Stimulated activated naive CD8-positive, alpha-beta T cell treated with anti-CD3 and anti-CD28 coated beads, Interleukin-15, Interleukin-2, amounts not matched to agents 100 U/mL and 50 U/mL, for 24 hours (primary cell): ENCODE data around the gene MKKS.
"Not testable (repeated sequence)": the region's sequence is repeated elsewhere in the genome, so short reads cannot be mapped to it uniquely, and the experiment has no call there.

Experiments used
- ATAC-seq: fragments of 150-1000 bp; cut with Tn5 transposase; one replicate; pipeline ENCODE4 v1.10.0; 2021
- DNase-seq: peaks from one replicate; pipeline ENCODE4 v3.0.0; 2021

MKKS gene

DNA sequence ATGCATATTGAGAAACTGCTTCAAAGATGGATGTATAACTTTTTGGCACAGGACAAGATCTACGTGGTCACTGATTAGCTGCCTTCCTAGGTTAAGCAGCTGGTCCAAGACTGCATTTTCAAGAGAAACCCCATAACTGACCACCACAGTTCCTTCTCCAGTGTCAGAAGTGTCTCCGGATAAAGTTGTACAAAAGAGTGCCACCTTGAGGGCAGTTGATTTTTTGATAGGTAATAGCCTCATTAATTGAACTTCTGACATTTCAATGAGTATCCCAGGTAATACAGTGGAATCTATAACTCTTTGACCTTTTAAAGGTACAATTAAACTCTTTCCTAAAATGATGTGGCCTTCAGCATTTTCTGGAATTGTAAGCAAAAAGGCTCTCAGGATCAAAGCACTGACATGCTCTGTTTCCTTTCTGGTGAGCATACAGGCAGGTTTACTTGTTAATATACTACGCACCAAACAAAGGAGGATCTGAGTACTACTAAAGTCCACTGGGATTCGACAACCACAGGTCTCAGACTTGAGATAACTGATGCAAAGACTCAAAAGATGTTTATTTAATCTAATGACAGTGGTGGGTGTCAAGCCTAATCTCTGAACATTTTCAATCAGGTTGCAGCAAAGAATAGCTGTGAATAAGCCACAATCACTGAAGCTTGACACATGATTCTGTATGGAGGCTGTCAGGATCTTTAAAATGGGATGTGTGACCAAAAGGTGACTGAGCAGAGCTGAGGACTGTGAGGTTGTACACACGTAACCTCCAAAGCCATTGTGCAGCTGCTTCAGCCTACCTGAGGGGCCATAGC lies 21.2 kb downstream of the MKKS start:
- DNase-seq (no peak), ATAC-seq (no peak)

DNA sequence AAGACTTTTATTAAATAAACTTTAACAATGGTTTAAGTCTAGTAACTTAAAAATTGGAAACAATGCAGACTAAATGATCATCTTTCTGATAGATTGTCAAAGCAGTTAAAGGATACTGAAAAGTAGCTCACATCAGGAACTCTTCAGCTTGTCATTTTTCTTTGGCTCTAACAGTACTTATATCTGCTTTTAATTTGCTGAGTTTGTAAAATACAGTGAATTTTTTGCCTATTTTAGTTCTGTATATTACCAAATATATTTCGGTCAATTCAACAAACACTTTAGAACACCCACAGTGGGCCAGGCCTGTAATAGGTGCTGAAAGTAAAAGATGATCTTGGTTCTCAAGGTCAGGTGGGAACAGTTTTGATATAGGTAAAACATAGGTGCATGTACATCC lies 22.3 kb downstream of the MKKS start:
- no peak for ATAC-seq
- no peak for DNase-seq

DNA sequence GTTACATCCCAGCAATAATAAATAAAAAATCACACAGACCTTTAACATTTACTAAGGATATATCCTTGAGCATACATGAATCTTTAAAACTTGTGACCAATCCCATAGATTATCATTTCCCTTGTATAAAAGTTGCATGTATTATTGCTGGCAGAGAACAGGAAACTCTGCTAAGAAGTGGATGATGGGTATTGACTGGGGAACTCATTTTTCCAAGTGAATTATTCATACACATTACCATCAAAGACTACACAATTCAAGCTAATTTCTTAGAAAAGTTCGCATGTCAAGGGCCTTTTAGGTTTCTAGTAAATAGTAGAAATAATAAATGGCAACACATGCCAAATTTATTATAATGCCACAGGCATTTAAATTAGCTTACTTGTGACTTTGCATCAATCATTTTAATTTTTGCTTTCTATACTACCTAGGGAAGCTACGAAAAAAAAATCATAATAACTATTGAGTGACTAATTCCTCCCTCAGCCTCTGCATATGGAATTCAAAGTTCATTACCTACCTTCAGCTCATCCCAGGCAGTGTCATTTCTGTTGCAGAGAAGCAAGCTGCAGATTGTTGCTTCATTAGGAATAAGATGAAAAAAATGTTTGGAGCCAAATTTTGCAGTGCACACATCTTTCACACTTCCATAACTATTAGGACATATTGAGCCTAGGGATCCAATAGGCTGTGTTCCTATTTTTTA lies 25.8 kb downstream of the MKKS start:
- no peak for ATAC-seq
- DNase-seq, result no peak

DNA sequence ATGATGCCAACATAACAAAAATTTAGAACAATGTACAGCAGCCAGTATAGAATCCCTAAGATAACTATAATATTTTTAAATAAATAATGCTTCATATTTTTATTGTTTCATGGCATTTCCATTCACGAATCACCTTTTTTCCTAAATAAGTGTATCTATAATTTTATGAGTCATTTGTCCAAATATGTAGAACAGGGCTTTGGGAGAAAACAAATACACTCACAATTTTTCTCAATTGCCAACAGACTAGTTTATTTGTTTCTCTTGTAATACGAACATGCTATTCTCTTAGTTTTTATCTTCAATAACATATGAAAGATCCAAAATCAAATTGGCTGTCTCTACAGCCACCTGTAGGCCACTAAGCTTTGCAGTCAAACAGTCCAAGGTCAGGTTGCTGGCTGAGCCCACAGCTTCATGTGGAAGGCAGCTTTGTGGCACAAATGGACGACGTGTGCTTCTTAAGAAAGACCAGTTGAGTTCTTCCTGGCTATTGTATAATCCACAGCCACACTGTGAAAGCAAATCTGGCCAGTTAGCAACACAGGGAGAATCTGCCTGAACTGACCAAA lies 29.0 kb downstream of the MKKS start:
- DNase-seq (no peak), ATAC-seq (no peak)

DNA sequence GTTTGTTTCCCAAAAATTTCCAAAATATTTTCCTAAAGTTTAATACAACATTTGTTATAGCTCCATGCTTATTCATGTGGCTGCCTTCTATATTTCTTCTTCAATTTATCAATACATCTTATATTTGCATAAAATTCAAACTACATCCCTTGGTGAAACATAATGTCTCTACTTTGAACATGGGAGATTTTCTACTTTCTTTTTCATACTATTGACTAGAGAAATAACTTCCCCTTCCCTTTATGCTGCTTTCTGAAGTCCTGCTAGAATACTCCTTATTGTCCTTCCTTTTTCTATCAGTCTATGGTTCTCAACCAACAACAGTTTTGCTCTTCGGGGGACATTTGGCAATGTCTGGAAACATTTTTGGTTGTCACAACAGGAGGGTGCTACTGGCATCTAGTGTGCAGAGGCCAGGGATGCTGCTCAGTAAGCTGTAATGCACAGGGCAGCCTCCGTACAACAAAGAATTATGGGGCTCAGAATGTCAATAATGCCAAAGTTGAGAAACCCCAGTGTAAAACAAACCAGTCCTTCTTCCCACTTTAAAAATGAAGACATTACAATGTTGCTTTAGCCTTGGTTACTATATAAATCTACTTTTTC lies 29.9 kb downstream of the MKKS start:
- ATAC-seq (no peak), DNase-seq (no peak)

DNA sequence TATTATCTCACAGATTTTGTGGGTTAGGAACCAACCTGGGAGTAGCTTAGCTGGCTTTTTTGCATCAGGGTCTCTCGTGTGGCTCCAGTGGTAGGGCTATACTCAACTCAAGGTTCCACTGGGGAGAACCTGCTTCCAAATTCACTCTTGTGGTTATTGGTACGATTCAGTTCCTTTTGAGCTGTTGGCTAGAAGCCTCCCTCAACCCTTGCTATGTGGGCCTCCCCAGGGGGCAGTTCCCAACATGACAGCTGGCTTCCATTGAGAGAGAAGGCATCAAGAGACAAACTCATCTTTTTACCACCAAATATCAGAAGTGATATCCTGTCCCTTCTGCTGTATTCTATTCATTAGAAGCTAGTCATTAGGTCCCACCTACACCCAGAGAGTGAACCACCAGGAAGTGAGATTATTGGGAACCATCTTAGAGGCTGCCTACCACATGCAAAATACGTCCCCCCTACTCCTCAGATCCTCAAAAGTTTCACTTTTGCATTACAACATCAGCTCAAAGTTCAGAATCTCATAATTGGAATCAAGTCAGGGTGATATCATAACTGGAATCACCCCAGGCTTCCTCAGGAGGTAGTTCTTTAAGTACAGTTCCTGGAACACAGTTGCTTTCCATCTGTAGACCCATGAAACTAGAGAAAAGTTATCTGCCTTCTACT lies 30.9 kb downstream of the MKKS start:
- ATAC-seq (no peak), DNase-seq (no peak)

DNA sequence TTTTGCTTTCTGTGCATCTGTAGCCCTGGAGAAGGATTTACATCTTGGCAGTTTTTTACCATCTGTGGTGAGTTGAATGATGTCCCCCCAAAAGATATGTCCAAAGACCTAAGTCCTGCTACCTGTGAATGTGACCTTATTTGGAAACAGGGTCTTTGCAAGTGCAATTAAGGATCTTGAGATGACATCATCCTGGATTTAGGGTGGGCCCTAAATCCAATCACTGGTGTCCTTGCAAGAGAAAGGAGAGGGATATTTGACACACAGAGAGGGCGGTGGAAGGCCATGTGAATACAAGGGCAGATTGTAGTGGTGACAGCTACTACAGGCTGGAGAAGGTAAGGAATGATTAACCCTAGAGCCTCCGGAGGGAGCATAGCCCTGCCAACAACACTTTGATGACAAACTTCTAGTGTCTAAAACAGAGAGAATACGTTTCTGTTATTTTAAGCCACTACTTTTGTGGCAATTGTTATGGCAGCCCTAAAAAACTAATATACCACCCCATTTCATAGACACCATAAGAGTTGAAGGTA lies 35.1 kb downstream of the MKKS start:
- ATAC-seq (no peak), DNase-seq (no peak)

DNA sequence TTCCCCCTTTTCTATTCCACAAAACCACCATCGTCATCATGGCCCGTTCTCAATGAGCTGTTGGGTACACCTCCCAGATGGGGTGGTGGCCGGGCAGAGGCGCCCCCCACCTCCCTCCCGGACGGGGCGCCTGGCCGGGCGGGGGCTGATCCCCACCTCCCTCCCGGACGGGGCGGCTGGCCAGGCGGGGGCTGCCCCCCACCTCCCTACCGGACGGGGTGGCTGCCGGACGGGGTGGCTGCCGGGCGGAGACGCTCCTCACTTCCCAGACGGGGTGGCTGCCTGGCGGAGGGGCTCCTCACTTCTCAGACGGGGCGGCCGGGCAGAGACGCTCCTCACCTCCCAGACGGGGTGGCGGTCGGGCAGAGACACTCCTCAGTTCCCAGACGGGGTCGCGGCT lies 39.3 kb downstream of the MKKS start:
- not testable (repeated sequence) for ATAC-seq, DNase-seq

DNA sequence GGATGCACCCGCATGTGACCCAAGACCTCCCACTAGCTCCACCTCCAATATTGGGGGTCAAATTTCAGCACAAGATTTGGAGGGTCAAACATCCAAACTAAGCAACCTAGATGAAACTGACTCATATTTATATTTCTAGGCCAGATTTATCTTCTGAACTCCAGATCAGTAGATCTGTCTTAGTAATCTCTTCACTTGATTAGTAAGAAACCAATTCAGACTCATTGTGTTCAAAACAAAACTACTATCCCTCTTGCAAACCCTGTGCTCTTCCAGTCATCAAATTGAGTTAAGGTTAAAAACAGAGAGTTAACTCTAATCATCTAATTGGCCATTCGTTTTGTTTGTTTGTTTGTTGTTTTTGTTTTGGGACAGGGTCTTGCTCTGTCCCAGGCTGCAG lies 43.3 kb downstream of the MKKS start:
- DNase-seq (no peak), ATAC-seq (no peak)

DNA sequence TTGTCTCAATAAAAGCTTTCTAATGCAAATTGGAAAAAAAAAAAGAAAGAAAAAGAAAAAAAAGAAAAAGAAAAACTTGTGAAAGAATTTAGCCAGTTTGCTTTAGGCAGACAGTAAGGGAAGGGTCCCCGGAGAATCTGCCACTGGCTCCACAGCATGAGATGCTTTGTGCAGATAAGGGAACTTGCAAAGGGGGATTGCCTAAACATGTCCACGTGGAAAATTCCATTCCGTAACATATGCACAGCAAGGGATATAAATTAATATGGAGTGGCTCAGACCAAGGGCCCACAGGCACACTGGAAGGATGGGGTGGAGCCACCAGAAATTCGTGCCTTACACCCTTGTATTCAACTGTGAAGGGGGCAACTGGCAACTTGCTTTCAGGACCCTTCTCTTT lies 45.4 kb downstream of the MKKS start:
- DNase-seq (no peak), ATAC-seq (no peak)

DNA sequence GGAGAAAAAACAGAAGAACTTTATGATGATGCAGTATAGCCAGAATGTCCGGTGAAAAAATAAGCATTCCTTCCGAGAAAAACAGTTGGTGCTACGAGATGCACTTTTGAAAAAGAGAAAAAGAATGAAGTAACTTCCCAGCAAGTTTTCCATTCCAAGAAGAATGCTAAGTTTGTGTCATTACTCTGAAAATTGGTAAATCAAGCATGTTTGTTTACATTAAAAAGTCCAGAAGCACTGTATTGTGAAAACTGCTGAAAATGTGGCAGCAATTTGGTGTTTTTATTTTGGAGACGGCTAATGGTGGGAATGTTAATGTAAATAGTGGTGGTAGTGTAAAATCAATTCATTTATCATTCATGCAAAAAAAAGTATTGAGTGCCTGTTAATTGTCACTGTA lies 46.3 kb downstream of the MKKS start:
- no peak for ATAC-seq
- no peak for DNase-seq

DNA sequence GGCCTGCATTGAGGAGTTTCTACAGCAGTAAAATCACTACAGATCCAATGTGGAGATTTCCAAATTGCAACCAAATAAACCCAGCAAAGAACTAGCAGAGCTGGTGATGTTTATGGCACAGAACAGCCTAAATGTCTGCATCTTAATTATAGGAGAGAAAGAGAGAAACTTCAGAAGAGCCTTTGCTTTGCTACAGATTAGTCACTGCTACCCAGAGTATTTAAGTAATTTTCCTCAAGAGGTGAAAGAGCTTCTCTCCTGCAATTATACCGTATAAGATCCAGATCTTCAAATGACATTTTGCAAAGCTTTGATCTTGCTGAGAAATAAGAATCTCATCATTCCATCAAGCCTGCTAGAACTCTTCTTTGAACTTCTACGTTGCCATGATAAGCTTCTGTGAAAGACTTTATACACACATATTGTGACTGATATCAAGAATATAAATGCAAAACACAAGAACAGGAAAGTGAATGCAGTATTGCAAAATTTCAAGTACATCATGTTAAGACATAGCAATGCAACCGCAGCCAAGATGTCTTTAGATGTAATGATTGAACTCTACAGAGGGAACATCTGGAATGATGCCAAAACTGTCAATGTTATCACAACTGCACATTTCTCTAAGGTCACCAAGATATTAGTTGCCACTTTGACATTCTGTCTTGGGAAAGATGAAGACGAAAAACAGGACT lies 48.0 kb downstream of the MKKS start:
- DNase-seq (no peak), ATAC-seq (no peak)

DNA sequence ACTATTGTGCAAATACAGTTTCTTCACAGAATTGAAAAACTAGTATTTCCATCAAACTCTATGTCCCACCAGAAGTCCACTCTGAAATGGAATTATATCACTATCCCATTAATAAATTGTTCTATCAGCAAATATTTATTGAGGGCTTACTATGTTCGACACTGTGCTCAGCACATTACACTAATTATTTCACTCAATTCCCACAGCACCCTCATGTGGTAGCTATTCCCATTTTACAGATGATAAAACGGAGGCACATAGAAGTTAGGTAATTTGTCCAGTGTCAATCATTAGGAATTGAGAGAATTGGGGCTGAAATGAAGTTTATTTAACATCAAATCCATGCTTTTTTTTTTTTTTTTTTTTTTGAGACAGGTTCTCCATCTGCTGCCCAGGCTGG lies 52.5 kb downstream of the MKKS start:
- no peak for ATAC-seq

DNA sequence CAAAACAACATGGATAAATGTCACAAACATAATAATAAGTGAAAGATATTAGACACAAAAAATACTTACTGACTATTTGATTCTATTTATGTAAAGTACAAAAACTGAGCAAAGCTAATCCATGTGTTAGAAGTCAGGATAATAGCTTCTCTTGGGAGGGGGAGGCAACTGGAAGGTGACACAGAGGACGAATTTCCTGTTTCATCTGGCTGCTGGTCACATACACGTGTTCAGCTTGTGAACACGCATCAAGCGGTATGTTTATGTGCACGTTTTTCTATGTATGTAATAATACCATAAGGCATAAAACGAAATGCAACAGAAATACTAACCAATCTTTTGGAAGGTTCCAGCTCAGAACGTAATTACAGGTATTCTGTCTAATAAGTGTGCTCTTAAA lies 54.3 kb downstream of the MKKS start:
- no peak for ATAC-seq

More for the DNA sequence above, 52.5 kb downstream of the MKKS start:
- DNase-seq, result no peak

DNA sequence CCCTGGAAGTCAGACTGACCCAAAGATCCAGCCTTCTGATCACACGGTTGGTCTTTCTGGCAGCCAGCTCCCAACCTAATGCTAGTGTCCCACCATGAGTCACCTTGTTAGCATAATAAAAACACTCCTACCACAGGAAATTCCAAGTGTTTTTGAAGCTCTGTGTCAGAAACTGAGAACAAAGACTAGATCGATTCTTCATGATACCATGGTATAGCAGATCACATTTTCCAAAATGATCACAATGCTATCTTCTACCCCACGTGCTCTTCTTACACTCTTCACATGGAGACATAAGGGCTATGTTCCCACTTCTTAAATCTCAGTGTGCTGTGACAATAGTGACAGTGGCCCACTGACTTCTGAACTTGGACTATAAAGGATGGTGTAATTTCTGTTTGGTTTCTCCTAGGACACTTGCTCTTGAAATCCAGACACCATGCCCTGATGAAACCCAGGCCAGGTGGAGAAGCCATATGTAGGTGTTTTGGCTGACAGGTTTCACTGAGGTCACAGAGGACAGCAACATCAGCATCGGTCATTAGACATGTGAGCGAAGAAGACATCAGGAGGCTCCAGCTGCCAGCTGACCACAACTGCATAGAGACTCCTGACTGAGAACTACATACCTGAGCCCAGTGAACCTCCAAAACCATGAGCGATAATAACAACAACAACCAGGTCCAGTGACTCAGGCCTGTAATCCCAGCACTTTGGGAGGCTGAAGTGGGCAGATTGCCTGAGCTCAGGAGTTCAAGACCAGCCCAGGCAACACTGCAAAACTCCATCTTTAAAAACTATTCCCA lies 57.5 kb downstream of the MKKS start:
- DNase-seq (no peak), ATAC-seq (no peak)

More for the DNA sequence above, 54.3 kb downstream of the MKKS start:
- no peak for DNase-seq

DNA sequence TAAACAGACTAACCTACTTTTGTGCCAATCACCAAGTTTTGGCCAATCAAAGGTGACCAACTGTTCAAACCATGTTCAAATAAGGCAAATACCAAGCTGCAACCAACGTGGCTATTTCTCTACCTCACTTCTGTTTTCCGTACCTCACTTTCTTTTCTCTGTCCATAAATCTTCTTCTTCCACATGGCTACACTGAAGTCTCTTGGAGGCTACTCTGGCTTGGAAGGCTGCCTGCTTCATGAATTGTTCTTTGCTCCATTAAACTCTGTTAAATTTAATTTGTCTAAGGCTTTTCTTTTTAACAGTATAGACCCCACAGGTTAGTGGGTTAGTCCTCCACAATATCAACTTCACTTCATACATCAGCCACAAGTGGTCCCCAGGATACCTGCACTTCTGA lies 58.8 kb downstream of the MKKS start:
- no peak for DNase-seq

DNA sequence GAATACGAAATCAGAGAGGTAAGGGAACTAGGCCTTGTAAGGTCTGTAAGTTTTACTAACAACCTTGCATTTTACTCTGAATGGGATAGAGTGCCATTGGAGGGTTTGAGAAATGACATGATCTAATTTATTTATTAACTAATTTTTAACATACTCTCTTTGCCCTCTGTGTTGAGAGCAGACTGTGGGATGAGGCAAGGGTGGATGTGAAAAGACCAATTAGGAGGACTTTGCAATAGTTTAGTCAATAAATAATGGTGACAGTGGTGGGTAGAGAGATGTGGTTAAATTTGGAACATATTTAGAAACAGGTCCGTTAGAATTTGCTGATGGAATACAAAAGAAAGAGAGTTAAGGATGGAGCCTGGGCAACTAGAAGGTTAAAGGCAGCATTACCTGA lies 60.0 kb downstream of the MKKS start:
- no peak for ATAC-seq

More for the DNA sequence above, 58.8 kb downstream of the MKKS start:
- ATAC-seq, result no peak

DNA sequence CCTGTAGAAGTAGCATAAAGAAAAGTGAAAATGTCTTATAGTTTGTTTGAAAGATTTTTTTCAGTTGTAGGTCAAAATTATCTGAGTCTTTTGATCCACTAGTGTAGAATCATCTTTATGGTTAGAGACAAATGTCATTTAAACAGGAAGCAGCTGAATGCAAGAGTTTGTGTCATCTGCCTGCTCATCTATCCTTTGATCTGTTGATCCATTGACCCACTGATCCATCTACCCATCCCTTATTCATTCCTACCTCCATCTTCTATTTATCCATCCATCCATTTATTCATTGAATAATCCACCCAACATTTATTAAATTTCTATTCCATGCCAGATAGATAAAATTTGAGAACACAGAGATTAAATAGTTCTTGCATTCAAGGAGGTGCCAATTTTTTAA lies 62.6 kb downstream of the MKKS start:
- ATAC-seq (no peak), DNase-seq (no peak)

More for the DNA sequence above, 60.0 kb downstream of the MKKS start:
- DNase-seq, result no peak

DNA sequence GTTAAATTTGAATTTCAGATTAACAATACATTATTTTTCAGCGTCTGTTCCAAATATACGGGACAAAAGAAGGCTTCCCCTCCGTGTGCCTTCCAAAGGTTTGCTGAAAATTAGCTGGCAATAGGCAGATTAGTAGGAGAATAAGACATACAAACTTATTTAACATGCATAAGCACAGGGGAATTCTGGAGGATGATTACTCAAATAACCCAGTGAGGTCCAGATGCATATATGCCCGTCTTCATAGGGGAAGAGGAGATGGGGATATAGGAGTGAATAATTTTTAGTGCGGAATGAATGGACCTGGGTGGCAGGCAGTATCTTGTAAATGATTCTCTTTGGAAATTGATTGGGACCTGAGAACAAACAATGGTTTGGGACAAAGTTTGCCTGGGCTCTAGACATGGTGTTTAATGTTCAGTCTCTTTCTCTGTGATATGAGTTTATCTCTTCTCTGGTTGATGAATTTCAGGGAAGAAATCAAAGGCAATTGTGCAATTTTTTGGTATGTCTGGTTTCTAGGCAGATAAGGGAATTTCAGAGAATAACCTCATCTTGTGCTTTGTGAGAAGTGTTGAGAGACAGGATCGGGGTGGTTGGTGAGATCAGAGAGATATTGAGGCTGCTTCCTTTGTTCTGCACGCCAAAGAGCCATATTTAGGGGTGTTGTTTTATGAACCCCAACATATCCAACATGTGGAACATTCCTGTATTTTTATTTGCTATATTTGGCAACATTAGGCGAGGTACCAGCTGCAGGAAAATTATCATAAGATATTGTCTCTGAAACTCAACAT lies 63.7 kb downstream of the MKKS start:
- ATAC-seq (no peak), DNase-seq (no peak)

DNA sequence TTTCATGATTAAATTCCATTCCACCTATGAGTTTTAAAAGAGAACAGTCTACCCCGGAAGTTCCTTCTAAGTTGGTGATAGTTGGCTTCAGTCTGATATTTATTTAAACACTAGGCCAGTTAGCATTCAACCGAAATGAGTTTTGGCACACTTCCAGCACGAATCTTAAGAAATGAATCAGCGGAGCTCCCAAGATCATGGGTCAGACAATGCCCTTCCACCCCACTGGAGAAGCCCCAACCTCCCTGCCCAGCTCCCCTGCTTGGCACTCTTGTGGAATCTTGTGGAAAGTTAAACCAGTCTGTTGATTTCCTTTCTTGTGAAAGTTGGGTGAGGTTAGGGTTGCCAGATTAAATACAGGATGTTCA lies 64.3 kb downstream of the MKKS start:
- DNase-seq (no peak), ATAC-seq (no peak)
